Activated CD4-positive, alpha-beta T cell treated with anti-CD3 and anti-CD28 coated beads, Interleukin-2, amount 10 ng/mL, durations not matched to agents 7 days and 5 days (primary cell): ENCODE measurements around the gene MDP1. TPM values are rescaled to one million over a fixed set of nuclear protein-coding genes. Genes with fewer than 3 reads are reported as not detected.
"Not testable (repeated sequence)": the region's sequence is repeated elsewhere in the genome, so short reads cannot be mapped to it uniquely, and the experiment has no call there.

Experiments used
- CTCF ChIA-PET: fragments of 350-600 bp; sonication (Branson Sonifier 250); formaldehyde crosslinking; loops from one replicate; lab custom pipeline; 2021; ENCODE audit warnings: antibody characterized with exemption; lab: Charles Lee
- POLR2A ChIA-PET: fragments of 350-600 bp; sonication (Branson Sonifier 250); formaldehyde crosslinking; loops from one replicate; lab custom pipeline; 2021; ENCODE audit warnings: antibody characterized with exemption; lab: Charles Lee
- DNase-seq: peaks from one replicate; pipeline ENCODE4 v3.0.0-alpha.2; 2020
- H3K27ac Mint-ChIP-seq: one replicate; pipeline ENCODE4 v1.8.0; 2021; ENCODE audit warnings: mild to moderate bottlenecking, moderate library complexity, mixed read lengths
- H3K27me3 Mint-ChIP-seq: one replicate; pipeline ENCODE4 v1.8.0; 2021; ENCODE audit warnings: mixed read lengths
- H3K36me3 Mint-ChIP-seq: one replicate; pipeline ENCODE4 v1.8.0; 2021; ENCODE audit warnings: low read depth, mixed read lengths
- H3K4me1 Mint-ChIP-seq: one replicate; pipeline ENCODE4 v1.8.0; 2021; ENCODE audit warnings: mixed read lengths
- H3K4me3 Mint-ChIP-seq: one replicate; pipeline ENCODE4 v1.8.0; 2021; ENCODE audit warnings: mild to moderate bottlenecking, moderate library complexity, mixed read lengths
- H3K9me3 Mint-ChIP-seq: one replicate; pipeline ENCODE4 v1.8.0; 2021; ENCODE audit warnings: mixed read lengths
- total RNA-seq, 2 experiments: library from RNA; stranded (reverse); gene quantifications; one replicate each; pipeline ENCODE4 v1.2.3, GENCODE V29; 2021

The MDP1 gene
- total RNA-seq, 2 experiments from 2014 or later: 10.1 to 10.7 TPM

GRCh38 chr14:24246765-24247212 lies 30.9 kb upstream of the MDP1 start:
- peaks cover 63% of the 10 kb centered on the region for H3K4me1 Mint-ChIP-seq
- peak; percentile 64 for DNase-seq
- peak overlapping the region; percentile 98 for H3K27ac Mint-ChIP-seq
- CTCF ChIA-PET: interaction anchor here (0.7 to 3.3 kb wide), 15 partner anchors 9 to 387 kb away, joined by 3 to 17 read pairs (median 7); partner anchors contain the start of genes CIDEB, IRF9, MDP1 and RABGGTA
- no peaks in the 10 kb centered on the region for H3K9me3 Mint-ChIP-seq
- peak overlapping the region; percentile 63 for H3K4me3 Mint-ChIP-seq
- peaks cover 31% of the 10 kb centered on the region for H3K36me3 Mint-ChIP-seq
- no peaks in the 10 kb centered on the region for H3K27me3 Mint-ChIP-seq
- POLR2A ChIA-PET: interaction anchor here (0.5 to 1.0 kb wide), 3 partner anchors 24 to 138 kb away, joined by 3 to 11 read pairs (median 3); partner anchors contain the start of genes PSME2, RABGGTA and RNF31

DNA sequence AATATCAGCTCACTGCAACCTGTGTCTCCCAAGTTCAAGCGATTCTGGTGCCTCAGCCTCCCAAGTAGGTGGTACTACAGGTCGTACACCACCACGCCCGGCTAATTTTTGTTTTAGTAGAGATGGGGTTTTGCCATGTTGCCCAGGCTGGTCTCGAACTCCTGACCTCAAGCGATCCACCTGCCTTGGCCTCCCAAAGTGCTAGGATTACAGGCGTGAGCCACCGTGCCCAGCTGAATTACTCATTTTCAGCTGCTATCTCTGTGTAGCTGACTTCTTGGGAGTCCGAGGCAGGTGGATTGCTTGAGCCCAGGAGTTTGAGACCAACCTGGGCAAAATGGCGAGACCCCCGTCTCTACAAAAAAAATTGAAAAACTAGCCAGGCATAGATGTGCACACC lies 29.5 kb upstream of the MDP1 start:
- not testable (repeated sequence) for H3K27me3 Mint-ChIP-seq, DNase-seq, H3K9me3 Mint-ChIP-seq, H3K4me3 Mint-ChIP-seq
- H3K4me1 Mint-ChIP-seq: peaks cover 57% of the 10 kb centered on the region
- POLR2A ChIA-PET: interaction anchor here (0.9 kb wide), 1 partner anchor 26 kb away, joined by 3 read pairs; the partner anchor contains the start of gene RABGGTA
- H3K27ac Mint-ChIP-seq: peak overlapping the region; percentile 80
- CTCF ChIA-PET: interaction anchor here (0.6 to 3.3 kb wide), 10 partner anchors 16 to 1211 kb away, joined by 3 to 17 read pairs (median 7); partner anchors contain the start of genes CIDEB, LTB4R2, MDP1 and RABGGTA
- peaks cover 33% of the 10 kb centered on the region for H3K36me3 Mint-ChIP-seq

DNA sequence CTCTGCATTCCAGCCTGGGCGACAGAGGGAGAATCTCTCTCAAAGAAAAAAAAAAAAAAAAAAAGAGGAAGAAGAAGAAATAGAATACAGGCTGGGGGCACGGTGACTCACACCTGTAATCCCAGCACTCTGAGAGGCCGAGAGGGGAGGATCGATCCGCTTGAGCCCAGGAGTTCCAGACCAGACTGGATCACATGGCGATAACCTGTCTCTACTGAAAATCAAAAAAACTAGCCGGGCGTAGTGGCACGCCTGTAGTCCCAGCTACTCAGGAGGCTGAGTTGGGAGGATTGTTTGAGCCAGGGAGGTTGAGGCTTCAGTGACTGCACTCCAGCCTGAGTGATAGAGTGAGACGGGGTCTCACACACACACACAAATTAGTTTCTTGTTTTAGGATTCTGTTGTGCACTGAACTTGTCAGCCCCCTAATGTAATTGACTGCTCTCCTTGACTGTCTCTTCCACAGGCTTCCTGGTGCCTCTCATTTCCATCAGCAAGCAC lies 27.5 kb upstream of the MDP1 start:
- ChIA-PET CTCF (interaction anchor here (0.6 to 4.2 kb wide), 30 partner anchors 9 to 499 kb away, joined by 3 to 93 read pairs (median 7); partner anchors contain the start of genes CHMP4A, CIDEB, DHRS1 and GMPR2), POLR2A (interaction anchor here (1.4 to 2.0 kb wide), 4 partner anchors 28 to 129 kb away, joined by 3 to 10 read pairs (median 6); partner anchors contain the start of genes DCAF11, NRL and RABGGTA)
- peaks cover 59% of the 10 kb centered on the region for H3K4me1 Mint-ChIP-seq
- no peaks in the 10 kb centered on the region for H3K27me3 Mint-ChIP-seq
- no peaks in the 10 kb centered on the region for H3K9me3 Mint-ChIP-seq
- peak overlapping the region; percentile 95 for H3K4me3 Mint-ChIP-seq
- H3K27ac Mint-ChIP-seq: peak overlapping the region; percentile 100
- DNase-seq: no peak
- peaks cover 42% of the 10 kb centered on the region for H3K36me3 Mint-ChIP-seq

DNA sequence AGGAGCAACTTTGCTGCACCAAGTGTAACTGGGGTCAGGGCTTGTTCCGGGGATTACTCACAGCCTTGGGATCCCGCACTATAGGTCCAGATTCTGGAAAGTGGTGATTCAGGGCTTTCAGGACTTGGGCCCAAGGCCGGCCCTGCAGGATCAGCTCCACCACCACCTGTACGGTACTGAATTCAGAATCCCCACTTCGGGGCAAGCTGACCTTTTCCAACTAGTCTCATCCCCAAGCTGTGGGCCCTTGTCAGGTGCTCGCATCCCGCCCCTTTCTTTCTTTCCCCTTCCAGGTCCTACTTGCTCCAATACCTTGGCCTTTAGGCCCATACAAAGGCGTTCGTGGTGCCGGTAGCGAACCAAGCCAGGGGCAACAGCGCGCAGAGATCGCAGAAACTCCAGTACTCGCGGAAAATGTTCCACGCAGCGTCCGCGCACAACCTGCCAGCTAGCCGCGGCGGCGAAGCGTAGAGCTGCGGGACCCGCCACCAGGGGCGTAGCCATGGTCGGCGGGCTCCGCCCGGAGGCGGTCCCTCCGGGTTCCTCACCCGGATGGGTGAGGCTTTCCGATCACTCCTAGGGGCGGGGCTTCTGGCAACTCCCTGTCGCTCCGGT lies 26.1 kb upstream of the MDP1 start:
- peak; percentile 96 for DNase-seq
- peak overlapping the region; percentile 100 for H3K27ac Mint-ChIP-seq
- POLR2A ChIA-PET: interaction anchor here (0.6 to 2.0 kb wide), 13 partner anchors 10 to 188 kb away, joined by 3 to 10 read pairs (median 4); partner anchors contain the start of genes CBLN3, CHMP4A, DCAF11 and DHRS1
- no peaks in the 10 kb centered on the region for H3K27me3 Mint-ChIP-seq
- H3K4me3 Mint-ChIP-seq: peak overlapping the region; percentile 95
- no peaks in the 10 kb centered on the region for H3K9me3 Mint-ChIP-seq
- H3K36me3 Mint-ChIP-seq: peaks cover 48% of the 10 kb centered on the region
- H3K4me1 Mint-ChIP-seq: peaks cover 58% of the 10 kb centered on the region
- CTCF ChIA-PET: interaction anchor here (0.7 to 4.2 kb wide), 41 partner anchors 9 to 202 kb away, joined by 3 to 93 read pairs (median 5); partner anchors contain the start of genes CHMP4A, CIDEB, DCAF11 and DHRS1

GRCh38 chr14:24240110-24240918 lies 24.4 kb upstream of the MDP1 start:
- H3K4me1 Mint-ChIP-seq: peaks cover 69% of the 10 kb centered on the region

GRCh38 chr14:24238527-24239037 lies 22.7 kb upstream of the MDP1 start:
- Mint-ChIP-seq H3K27ac (peak overlapping the region; percentile 70), H3K9me3 (no peaks in the 10 kb centered on the region), H3K4me1 (peaks cover 77% of the 10 kb centered on the region), H3K27me3 (no peaks in the 10 kb centered on the region), H3K4me3 (no peak overlapping the region), H3K36me3 (peaks cover 73% of the 10 kb centered on the region)
- no peak for DNase-seq
- CTCF ChIA-PET: interaction anchor here (0.7 to 2.2 kb wide), 10 partner anchors 8 to 77 kb away, joined by 3 to 8 read pairs (median 4); partner anchors contain the start of genes CHMP4A, IRF9 and MDP1
- POLR2A ChIA-PET: interaction anchor here (0.6 kb wide), 1 partner anchor 76 kb away, joined by 7 read pairs; no protein-coding TSS in a partner anchor

More at GRCh38 chr14:24240110-24240918, 24.4 kb upstream of the MDP1 start:
- CTCF ChIA-PET: interaction anchor here (3.0 to 4.2 kb wide), 4 partner anchors 24 to 69 kb away, joined by 20 to 93 read pairs (median 60); partner anchors contain the start of genes CIDEB, DHRS1, LTB4R and LTB4R2
- Mint-ChIP-seq H3K27ac (peak overlapping the region; percentile 84), H3K4me3 (peak overlapping the region; percentile 95), H3K27me3 (no peaks in the 10 kb centered on the region), H3K36me3 (peaks cover 64% of the 10 kb centered on the region), H3K9me3 (no peaks in the 10 kb centered on the region)
- DNase-seq: no peak
- POLR2A ChIA-PET: no interaction called here

DNA sequence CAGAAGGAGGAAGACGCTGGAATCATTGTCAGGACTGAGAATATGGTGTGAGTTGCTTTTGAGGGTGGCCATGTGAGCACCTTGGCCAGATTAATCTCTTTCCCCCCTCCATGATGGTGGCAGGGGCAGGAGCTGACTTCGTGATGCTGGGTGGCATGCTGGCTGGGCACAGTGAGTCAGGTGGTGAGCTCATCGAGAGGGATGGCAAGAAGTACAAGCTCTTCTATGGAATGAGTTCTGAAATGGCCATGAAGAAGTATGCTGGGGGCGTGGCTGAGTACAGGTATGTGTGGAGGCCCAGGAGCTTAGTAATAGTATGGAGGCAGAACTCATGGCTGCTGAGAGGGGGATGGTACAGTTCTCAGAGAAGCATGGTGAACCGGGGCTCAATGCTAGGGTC lies 22.3 kb upstream of the MDP1 start:
- Mint-ChIP-seq H3K9me3 (no peaks in the 10 kb centered on the region), H3K4me1 (peaks cover 77% of the 10 kb centered on the region), H3K4me3 (no peak overlapping the region), H3K27ac (no peak overlapping the region), H3K27me3 (no peaks in the 10 kb centered on the region), H3K36me3 (peaks cover 73% of the 10 kb centered on the region)
- CTCF ChIA-PET: interaction anchor here (0.7 to 2.2 kb wide), 11 partner anchors 9 to 81 kb away, joined by 3 to 8 read pairs (median 3); partner anchors contain the start of genes CHMP4A, IRF9 and MDP1
- POLR2A ChIA-PET: no interaction called here
- no peak for DNase-seq

DNA sequence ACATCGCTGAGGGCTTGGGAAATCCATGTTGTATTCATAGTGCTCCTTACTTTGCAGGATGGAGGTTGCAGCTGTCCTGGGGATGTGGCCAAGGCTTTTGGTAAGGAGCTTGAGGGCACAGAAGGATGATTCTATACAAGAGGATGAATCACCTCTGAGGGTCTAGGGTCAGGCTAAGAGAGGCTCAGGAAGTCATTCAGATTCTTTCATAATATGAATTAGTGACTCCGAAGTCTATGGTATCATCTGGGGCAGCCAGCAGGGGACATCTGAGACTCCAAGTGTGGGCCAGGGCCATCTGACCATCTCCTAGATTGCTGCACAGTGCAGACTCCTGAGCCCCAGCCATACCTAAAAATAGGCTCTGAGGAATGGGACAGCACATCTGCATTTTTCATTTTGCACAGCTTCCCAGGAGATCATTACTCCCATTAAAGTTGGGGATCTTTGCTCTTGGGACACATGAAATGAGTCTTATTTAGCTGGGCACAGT lies 21.6 kb upstream of the MDP1 start:
- DNase-seq: no peak
- no peak overlapping the region for H3K27ac Mint-ChIP-seq
- peaks cover 73% of the 10 kb centered on the region for H3K36me3 Mint-ChIP-seq
- no peaks in the 10 kb centered on the region for H3K27me3 Mint-ChIP-seq
- no peak overlapping the region for H3K4me3 Mint-ChIP-seq
- H3K4me1 Mint-ChIP-seq: peaks cover 77% of the 10 kb centered on the region
- POLR2A ChIA-PET: no interaction called here
- H3K9me3 Mint-ChIP-seq: no peaks in the 10 kb centered on the region
- CTCF ChIA-PET: interaction anchor here (0.8 to 2.2 kb wide), 8 partner anchors 9 to 80 kb away, joined by 3 to 8 read pairs (median 4); partner anchors contain the start of gene MDP1

GRCh38 chr14:24236689-24237462 lies 21.0 kb upstream of the MDP1 start:
- Mint-ChIP-seq H3K27me3 (no peaks in the 10 kb centered on the region), H3K4me1 (peaks cover 77% of the 10 kb centered on the region), H3K4me3 (no peak overlapping the region), H3K9me3 (no peaks in the 10 kb centered on the region), H3K27ac (peak overlapping the region; percentile 39), H3K36me3 (peaks cover 71% of the 10 kb centered on the region)
- CTCF ChIA-PET: interaction anchor here (1.1 to 1.7 kb wide), 3 partner anchors 10 to 97 kb away, joined by 3 to 8 read pairs (median 5); no protein-coding TSS in a partner anchor
- DNase-seq: no peak
- POLR2A ChIA-PET: no interaction called here

- no peak overlapping the region for H3K4me3 Mint-ChIP-seq
- H3K9me3 Mint-ChIP-seq: no peaks in the 10 kb centered on the region
- peaks cover 80% of the 10 kb centered on the region for H3K4me1 Mint-ChIP-seq
- ChIA-PET CTCF (interaction anchor here (0.9 to 1.8 kb wide), 7 partner anchors 16 to 127 kb away, joined by 3 to 7 read pairs (median 5); partner anchors contain the start of genes IRF9, LTB4R2 and MDP1), POLR2A (interaction anchor here (0.6 kb wide), 1 partner anchor 13 kb away, joined by 3 read pairs; no protein-coding TSS in a partner anchor)
- DNase-seq: no peak
- no peak overlapping the region for H3K27ac Mint-ChIP-seq
- no peaks in the 10 kb centered on the region for H3K27me3 Mint-ChIP-seq
- peaks cover 68% of the 10 kb centered on the region for H3K36me3 Mint-ChIP-seq
Measured at GRCh38 chr14:24235804-24236688, 20.2 kb upstream of the MDP1 start.
